ENCODE measurements around the gene HTRA3.

Gene HTRA3

GRCh38 chr4:8270418-8270771, 841 bp downstream of the HTRA3 start:
- DNase-seq, result no peak

- DNase-seq, result no peak
Measured at GRCh38 chr4:8270912-8271815, 1.6 kb downstream of the HTRA3 start.

- DNase-seq, result no peak
Measured at GRCh38 chr4:8271821-8272220, 2.3 kb downstream of the HTRA3 start.

- DNase-seq, result no peak
Measured at GRCh38 chr4:8272472-8273428, 3.2 kb downstream of the HTRA3 start.

- no peak for DNase-seq
Measured at GRCh38 chr4:8273450-8273849, 3.9 kb downstream of the HTRA3 start.

- DNase-seq, result no peak
Measured at GRCh38 chr4:8274066-8274652, 4.6 kb downstream of the HTRA3 start.

GRCh38 chr4:8274765-8275547, 5.4 kb downstream of the HTRA3 start:
- DNase-seq, result no peak

GRCh38 chr4:8275548-8275910, 6.0 kb downstream of the HTRA3 start:
- no peak for DNase-seq

- DNase-seq, result no peak
Measured at GRCh38 chr4:8276358-8277240, 7.0 kb downstream of the HTRA3 start.

- no peak for DNase-seq
Measured at GRCh38 chr4:8277356-8278008, 7.9 kb downstream of the HTRA3 start.

- DNase-seq, result no peak
Measured at GRCh38 chr4:8278009-8278395, 8.4 kb downstream of the HTRA3 start.

- DNase-seq, result no peak
Measured at GRCh38 chr4:8278421-8279287, 9.1 kb downstream of the HTRA3 start.

GRCh38 chr4:8279321-8280157, 10.0 kb downstream of the HTRA3 start:
- DNase-seq, result no peak

GRCh38 chr4:8280158-8280875, 10.8 kb downstream of the HTRA3 start:
- DNase-seq, result no peak

- no peak for DNase-seq
Measured at GRCh38 chr4:8280876-8281440, 11.4 kb downstream of the HTRA3 start.

GRCh38 chr4:8281519-8282133, 12.1 kb downstream of the HTRA3 start:
- DNase-seq, result no peak

GRCh38 chr4:8282134-8282641, 12.6 kb downstream of the HTRA3 start:
- no peak for DNase-seq

All from RPMI8226 (cell line).